ENCODE measurements around the gene EOLA1. TPM values are rescaled to one million over a fixed set of nuclear protein-coding genes. Genes with fewer than 3 reads are reported as not detected.
A peak's percentile ranks its signal among the peaks of the same experiment; 100 is the strongest.

Gene EOLA1
- total RNA-seq, 1 experiment from 2014 or later: 7.9 TPM

DNA sequence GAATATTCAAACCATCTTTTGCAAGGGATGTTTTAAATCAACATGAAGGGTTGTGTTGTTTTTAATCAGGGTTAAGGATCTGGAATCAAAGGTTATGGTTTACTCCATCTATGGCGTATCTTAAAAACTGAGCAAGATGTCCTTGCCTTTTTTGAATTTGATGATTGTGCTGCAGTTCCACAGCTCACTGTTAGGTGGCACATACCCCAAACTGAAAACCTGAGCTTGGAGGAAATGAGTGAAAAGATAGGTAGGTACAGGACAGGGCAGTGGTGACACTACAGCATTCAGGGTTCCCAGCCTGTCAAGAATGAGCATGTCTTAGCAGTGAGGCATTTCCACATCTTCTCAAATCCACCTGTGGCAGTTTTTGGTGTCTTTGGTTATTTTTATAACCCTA, 13.1 kb upstream of the EOLA1 start:
- Mint-ChIP-seq H3K27ac (no peak overlapping the region), H3K4me1 (peaks cover 4 to 8% of the 10 kb centered on the region in 2 experiments; a peak in 3 of 4 replicates), H3K9me3 (peaks cover 57 to 58% of the 10 kb centered on the region in 2 experiments), H3K27me3 (ENCODE audit: low read depth) (no peaks in the 10 kb centered on the region), H3K4me3 (no peak overlapping the region), H3K36me3 (ENCODE audit: insufficient read depth in 1 of 3, low read depth in 3 of 3) (peaks cover 0 to 7% (median 3%) of the 10 kb centered on the region in 3 experiments; a peak in 6 of 7 replicates)
- no peaks in the 10 kb centered on the region for H3K27me3 ChIP-seq (ENCODE audit: insufficient read depth, low read length)
- H3K9me3 ChIP-seq (ENCODE audit: control insufficient read depth, low read depth, low read length): peaks cover 19% of the 10 kb centered on the region
- no peak overlapping the region for H2BK20ac ChIP-seq (ENCODE audit: low read depth, low read length, poor library complexity, severe bottlenecking)
- H3K18ac ChIP-seq (ENCODE audit: insufficient read length, low read depth, low read length): no peak overlapping the region
- TF ChIP-seq, protein P1, sequence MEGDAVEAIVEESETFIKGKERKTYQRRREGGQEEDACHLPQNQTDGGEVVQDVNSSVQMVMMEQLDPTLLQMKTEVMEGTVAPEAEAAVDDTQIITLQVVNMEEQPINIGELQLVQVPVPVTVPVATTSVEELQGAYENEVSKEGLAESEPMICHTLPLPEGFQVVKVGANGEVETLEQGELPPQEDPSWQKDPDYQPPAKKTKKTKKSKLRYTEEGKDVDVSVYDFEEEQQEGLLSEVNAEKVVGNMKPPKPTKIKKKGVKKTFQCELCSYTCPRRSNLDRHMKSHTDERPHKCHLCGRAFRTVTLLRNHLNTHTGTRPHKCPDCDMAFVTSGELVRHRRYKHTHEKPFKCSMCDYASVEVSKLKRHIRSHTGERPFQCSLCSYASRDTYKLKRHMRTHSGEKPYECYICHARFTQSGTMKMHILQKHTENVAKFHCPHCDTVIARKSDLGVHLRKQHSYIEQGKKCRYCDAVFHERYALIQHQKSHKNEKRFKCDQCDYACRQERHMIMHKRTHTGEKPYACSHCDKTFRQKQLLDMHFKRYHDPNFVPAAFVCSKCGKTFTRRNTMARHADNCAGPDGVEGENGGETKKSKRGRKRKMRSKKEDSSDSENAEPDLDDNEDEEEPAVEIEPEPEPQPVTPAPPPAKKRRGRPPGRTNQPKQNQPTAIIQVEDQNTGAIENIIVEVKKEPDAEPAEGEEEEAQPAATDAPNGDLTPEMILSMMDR (conservative IDR thresholded peaks at IDR 0.05): peak; percentile 49
- H4K8ac ChIP-seq (replicated peaks; ENCODE audit: insufficient read length, low read depth, low read length): no peak overlapping the region
- no peaks in the 10 kb centered on the region for H3K79me1 ChIP-seq (ENCODE audit: insufficient read depth, low read depth, low read length, poor library complexity, severe bottlenecking)
- H4K91ac ChIP-seq (ENCODE audit: insufficient read length, low read depth, low read length): no peak overlapping the region
- H2BK15ac ChIP-seq (ENCODE audit: low read depth, low read length): no peak overlapping the region
- H3K56ac ChIP-seq (ENCODE audit: insufficient read length, low read depth, low read length): no peak overlapping the region
- H4K5ac ChIP-seq (ENCODE audit: insufficient read length, low read depth, low read length): no peak overlapping the region
- no peaks in the 10 kb centered on the region for H3K79me2 ChIP-seq (ENCODE audit: insufficient read depth, low read length)
- H3K9ac ChIP-seq (ENCODE audit: extremely low read depth, insufficient read length, low read length): no peak overlapping the region
- H3K27ac ChIP-seq (ENCODE audit: insufficient read length, low read depth, low read length): no peak overlapping the region
- no peak overlapping the region for H2AFZ ChIP-seq (ENCODE audit: low read length)
- no peak overlapping the region for H2AK5ac ChIP-seq (ENCODE audit: insufficient read length, low read length)
- no peak overlapping the region for H3K23ac ChIP-seq (ENCODE audit: insufficient read length, low read depth, low read length)
- H2BK120ac ChIP-seq (ENCODE audit: low read depth, low read length, poor library complexity, severe bottlenecking): no peak overlapping the region
- no peak overlapping the region for H2BK12ac ChIP-seq (ENCODE audit: insufficient read length, low read depth, low read length)
- DNase-seq: no peak
- no CpG with 5 or more reads among the region's 1 CpG for WGBS (ENCODE audit: extremely low coverage, insufficient read length, low lambda C conversion rate)
- no peak overlapping the region for H2BK5ac ChIP-seq (ENCODE audit: insufficient read length, low read length)
- 0 out of 2 replicates have a peak, but pooled peaks cover 4% of the 10 kb centered on the region for H3K4me1 ChIP-seq (ENCODE audit: insufficient read depth, low read length)
- no peaks in the 10 kb centered on the region for H3K23me2 ChIP-seq (ENCODE audit: insufficient read length, low read depth, low read length, poor library complexity, severe bottlenecking)
- no peak overlapping the region for H3K4me2 ChIP-seq (ENCODE audit: insufficient read depth, insufficient read length, low read length)
- H3K14ac ChIP-seq (ENCODE audit: insufficient read depth, low read length): no peak overlapping the region
- no peaks in the 10 kb centered on the region for H4K20me1 ChIP-seq (ENCODE audit: control insufficient read depth, insufficient read depth, insufficient read length)
- no peak overlapping the region for H3K4ac ChIP-seq (ENCODE audit: low read depth, low read length)
- no peak overlapping the region for H3T11ph ChIP-seq (ENCODE audit: low read length)

Data from H9 (cell line).